ENCODE results near the gene MAN1C1. TPM values are rescaled to one million over a fixed set of nuclear protein-coding genes. Genes with fewer than 3 reads are reported as not detected.
"Not testable (repeated sequence)": the region's sequence is repeated elsewhere in the genome, so short reads cannot be mapped to it uniquely, and the experiment has no call there.

MAN1C1 gene
- total and polyA plus RNA-seq, 8 donors = 4.3 to 33.9 (median 6.1) TPM

DNA sequence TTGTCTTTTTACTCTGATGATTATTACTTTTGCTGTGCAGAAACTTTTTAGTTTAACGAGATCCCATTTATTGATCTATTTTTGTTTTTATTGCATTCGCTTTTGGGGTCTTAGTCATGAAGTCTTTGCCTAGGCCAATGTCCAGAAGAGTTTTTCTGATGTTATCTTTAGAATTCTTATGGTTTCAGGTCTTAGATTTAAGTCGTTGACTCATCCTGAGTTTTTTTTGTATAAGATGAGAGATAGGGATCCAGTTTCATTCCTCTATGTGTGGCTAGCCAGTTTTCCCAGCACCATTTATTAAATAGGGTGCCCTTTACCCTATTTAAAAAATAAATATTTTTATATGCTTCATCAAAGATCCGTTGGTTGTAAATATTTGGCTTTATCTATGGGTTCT, 13.2 kb downstream of the MAN1C1 start:
- Histone ChIP-seq H3K4me3 (no peak overlapping the region), H3K27ac (no peak overlapping the region), H3K36me3 (peaks cover 0 to 11% (median 0%) of the 10 kb centered on the region in 4 donors), H3K4me1 (peaks cover 0 to 20% (median 5%) of the 10 kb centered on the region in 4 donors), H3K27me3 (no peaks in the 10 kb centered on the region), H3K9me3 (no peaks in the 10 kb centered on the region)
- WGBS, 5 donors = 72 to 78% (median 72%) methylated on average over 4 of the region's 4 CpGs
- DNase-seq = no peak
- no peak for TF ChIP-seq POLR2A (IDR thresholded peaks at IDR 0.05)
- TF ChIP-seq, protein P1, sequence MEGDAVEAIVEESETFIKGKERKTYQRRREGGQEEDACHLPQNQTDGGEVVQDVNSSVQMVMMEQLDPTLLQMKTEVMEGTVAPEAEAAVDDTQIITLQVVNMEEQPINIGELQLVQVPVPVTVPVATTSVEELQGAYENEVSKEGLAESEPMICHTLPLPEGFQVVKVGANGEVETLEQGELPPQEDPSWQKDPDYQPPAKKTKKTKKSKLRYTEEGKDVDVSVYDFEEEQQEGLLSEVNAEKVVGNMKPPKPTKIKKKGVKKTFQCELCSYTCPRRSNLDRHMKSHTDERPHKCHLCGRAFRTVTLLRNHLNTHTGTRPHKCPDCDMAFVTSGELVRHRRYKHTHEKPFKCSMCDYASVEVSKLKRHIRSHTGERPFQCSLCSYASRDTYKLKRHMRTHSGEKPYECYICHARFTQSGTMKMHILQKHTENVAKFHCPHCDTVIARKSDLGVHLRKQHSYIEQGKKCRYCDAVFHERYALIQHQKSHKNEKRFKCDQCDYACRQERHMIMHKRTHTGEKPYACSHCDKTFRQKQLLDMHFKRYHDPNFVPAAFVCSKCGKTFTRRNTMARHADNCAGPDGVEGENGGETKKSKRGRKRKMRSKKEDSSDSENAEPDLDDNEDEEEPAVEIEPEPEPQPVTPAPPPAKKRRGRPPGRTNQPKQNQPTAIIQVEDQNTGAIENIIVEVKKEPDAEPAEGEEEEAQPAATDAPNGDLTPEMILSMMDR (IDR thresholded peaks at IDR 0.05) = no peak
- TF ChIP-seq EP300 (IDR thresholded peaks at IDR 0.05) = no peak
- TF ChIP-seq POLR2AphosphoS5 (IDR thresholded peaks at IDR 0.05) = no peak
- intact Hi-C loops (cut with DNase I; ENCODE audit: low total_unique reads) = no loop called here

DNA sequence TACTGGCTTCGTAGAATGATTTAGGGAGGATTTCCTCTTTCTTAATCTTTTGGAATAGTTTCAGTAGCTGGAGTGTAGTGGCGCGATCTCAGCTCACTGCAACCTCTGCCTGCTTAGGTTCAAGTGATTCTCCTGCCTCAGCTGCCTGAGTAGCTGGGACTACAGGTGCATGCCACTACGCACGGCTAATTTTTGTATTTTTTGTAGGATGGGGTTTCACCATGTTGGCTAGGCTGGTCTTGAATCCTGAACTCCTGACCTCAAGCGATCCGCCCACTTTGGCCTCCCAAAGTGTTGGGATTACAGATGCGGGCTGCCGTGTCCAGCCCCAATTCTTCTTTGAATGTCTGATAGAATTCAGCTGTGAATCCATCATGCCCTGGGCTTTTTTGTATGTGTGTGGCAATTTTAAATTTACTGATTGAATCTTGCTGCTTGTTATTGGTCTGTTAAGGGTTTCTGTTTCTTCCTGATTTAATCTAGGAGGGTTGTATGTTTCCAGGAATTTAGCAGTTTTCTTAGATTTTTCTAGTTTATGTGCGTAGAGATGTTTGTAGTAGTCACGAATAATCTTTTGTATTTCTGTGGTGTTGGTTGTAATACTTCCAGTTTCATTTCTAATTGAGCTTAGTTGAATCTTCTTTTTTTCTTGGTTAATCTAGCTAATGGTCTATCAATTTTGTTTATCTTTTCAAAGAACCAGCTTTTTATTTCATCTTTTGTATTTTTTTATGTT, 15.3 kb downstream of the MAN1C1 start:
- WGBS, 5 donors = 60 to 71% (median 64%) methylated on average over 11 of the region's 11 CpGs

DNA sequence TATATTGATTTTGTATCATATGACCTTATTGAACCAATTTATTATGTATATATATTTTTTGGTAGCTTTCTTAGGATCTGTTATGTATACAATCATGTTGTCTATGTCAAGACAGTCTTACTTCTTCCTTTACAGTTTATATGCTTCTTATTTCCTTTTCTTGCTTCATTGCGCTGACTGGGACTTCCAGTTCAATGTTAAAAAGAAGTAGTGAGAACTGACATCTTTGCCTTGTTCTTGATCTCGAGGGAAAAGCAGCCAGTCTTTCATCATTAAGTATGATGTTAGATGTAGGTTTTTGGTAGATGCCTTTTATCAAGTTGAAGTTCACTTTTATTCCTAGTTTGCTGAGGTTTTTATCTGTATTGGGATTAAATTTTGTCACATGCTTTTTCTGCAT, 17.5 kb downstream of the MAN1C1 start:
- WGBS, 5 donors = 85 to 93% (median 88%) methylated on average over 2 of the region's 2 CpGs
- no peaks in the 10 kb centered on the region for H3K27me3 ChIP-seq
- no peak overlapping the region for H3K27ac ChIP-seq
- peaks cover 0 to 7% (median 0%) of the 10 kb centered on the region in 4 donors for H3K36me3 ChIP-seq
- no peak overlapping the region for H3K4me3 ChIP-seq
- peaks cover 0 to 20% (median 5%) of the 10 kb centered on the region in 4 donors for H3K4me1 ChIP-seq
- H3K9me3 ChIP-seq = peaks cover 0 to 21% (median 12%) of the 10 kb centered on the region in 4 donors
- no peak for DNase-seq
- intact Hi-C loops (cut with DNase I; ENCODE audit: low total_unique reads) = no loop called here
- TF ChIP-seq EP300 (IDR thresholded peaks at IDR 0.05) = no peak
- TF ChIP-seq POLR2A (IDR thresholded peaks at IDR 0.05) = no peak
- no peak for TF ChIP-seq POLR2AphosphoS5 (IDR thresholded peaks at IDR 0.05)
- TF ChIP-seq, protein P1 (IDR thresholded peaks at IDR 0.05) = no peak

More for the DNA sequence above, 15.3 kb downstream of the MAN1C1 start:
- intact Hi-C loops (cut with DNase I; ENCODE audit: low total_unique reads) = no loop called here
- Histone ChIP-seq H3K4me1 (peaks cover 0 to 20% (median 5%) of the 10 kb centered on the region in 4 donors), H3K4me3 (peak overlapping the region in 1 of 4 donors; percentile 17), H3K36me3 (peaks cover 0 to 7% (median 2%) of the 10 kb centered on the region in 4 donors), H3K27ac (peak overlapping the region in 4 of 5 donors; percentile 57 to 77 (median 64)), H3K27me3 (no peaks in the 10 kb centered on the region), H3K9me3 (peaks cover 0 to 15% (median 10%) of the 10 kb centered on the region in 4 donors)
- peak in 1 of 2 donors; percentile 9 for DNase-seq
- TF ChIP-seq POLR2A (IDR thresholded peaks at IDR 0.05) (no peak), POLR2AphosphoS5 (IDR thresholded peaks at IDR 0.05) (no peak), EP300 (IDR thresholded peaks at IDR 0.05) (no peak)
- TF ChIP-seq, protein P1 (IDR thresholded peaks at IDR 0.05) = no peak

DNA sequence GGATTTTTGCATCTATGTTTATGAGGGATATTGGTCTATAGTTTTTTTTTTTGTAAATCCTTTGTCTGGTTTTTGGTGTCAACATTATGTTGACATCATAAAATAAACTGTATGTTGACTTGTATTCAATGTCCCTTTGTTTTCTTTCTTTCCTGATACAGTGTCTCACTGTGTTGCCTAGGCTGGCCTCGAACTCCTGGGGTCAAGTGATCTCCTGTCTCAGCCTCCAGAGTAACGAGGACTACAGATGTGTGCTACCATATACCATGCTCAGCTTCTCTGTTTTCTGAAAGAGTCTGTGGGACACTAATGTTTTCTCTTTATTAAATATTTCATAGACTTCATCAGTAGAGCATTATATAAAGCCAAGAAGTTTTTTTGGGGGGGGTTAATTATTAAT, 18.3 kb downstream of the MAN1C1 start:
- H3K9me3 ChIP-seq = peaks cover 0 to 21% (median 12%) of the 10 kb centered on the region in 4 donors
- WGBS, 5 donors = 76 to 96% (median 90%) methylated on average over 2 of the region's 2 CpGs
- TF ChIP-seq POLR2AphosphoS5 (IDR thresholded peaks at IDR 0.05) = no peak
- TF ChIP-seq, protein P1 (IDR thresholded peaks at IDR 0.05) = no peak
- no peak for TF ChIP-seq POLR2A (IDR thresholded peaks at IDR 0.05)
- TF ChIP-seq EP300 (IDR thresholded peaks at IDR 0.05) = no peak
- intact Hi-C loops (cut with DNase I; ENCODE audit: low total_unique reads) = no loop called here
- H3K27me3 ChIP-seq = no peaks in the 10 kb centered on the region
- no peak for DNase-seq
- peaks cover 0 to 7% (median 0%) of the 10 kb centered on the region in 4 donors for H3K36me3 ChIP-seq
- peaks cover 0 to 21% (median 5%) of the 10 kb centered on the region in 4 donors for H3K4me1 ChIP-seq
- no peak overlapping the region for H3K4me3 ChIP-seq
- no peak overlapping the region for H3K27ac ChIP-seq

DNA sequence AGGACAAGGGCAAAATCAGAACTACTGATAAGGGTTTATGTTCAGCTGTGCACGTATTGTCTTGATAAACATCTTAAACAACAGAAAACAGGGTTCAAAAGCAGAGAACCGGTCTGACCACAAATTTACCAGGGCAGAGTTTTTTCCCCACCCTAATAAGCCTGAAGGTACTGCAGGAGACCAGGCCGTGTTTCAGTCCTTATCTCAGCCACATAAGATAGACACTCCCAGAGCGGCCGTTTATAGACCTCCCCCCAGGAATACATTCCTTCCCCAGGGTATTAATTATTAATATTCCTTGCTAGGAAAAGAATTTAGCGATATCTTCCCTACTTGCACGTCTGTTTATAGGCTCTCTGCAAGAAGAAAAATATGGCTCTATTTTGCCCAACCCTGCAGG, 19.6 kb downstream of the MAN1C1 start:
- intact Hi-C loops (cut with DNase I; ENCODE audit: low total_unique reads); H3K27me3 ChIP-seq; H3K27ac ChIP-seq; H3K4me3 ChIP-seq; DNase-seq; H3K36me3 ChIP-seq: not testable (repeated sequence)
- WGBS, 5 donors = 69 to 87% (median 76%) methylated on average over 7 of the region's 7 CpGs
- Histone ChIP-seq H3K4me1 (peaks cover 0 to 22% (median 7%) of the 10 kb centered on the region in 4 donors), H3K9me3 (peaks cover 0 to 21% (median 12%) of the 10 kb centered on the region in 4 donors)
